Stomach smooth muscle (tissue), 2 donors: Measurements from ENCODE around the gene GRWD1.

Source experiments
- H3K27ac ChIP-seq: one replicate; pipeline ENCODE4 v1.7.0; 2013; ENCODE audit warnings: mild to moderate bottlenecking, low read length, inconsistent platforms
- H3K27me3 ChIP-seq, 2 donors: one replicate each; pipeline ENCODE4 v1.7.0; 2013; ENCODE audit warnings: low read length in 2 of 2; ENCODE audit not compliant: insufficient read depth in 2 of 2, control insufficient read depth in 1 of 2
- H3K36me3 ChIP-seq, 2 donors: one replicate each; pipeline ENCODE4 v1.7.0; 2013; ENCODE audit warnings: low read length in 2 of 2; ENCODE audit not compliant: control insufficient read depth in 2 of 2, insufficient read depth in 2 of 2
- H3K4me1 ChIP-seq: one replicate; pipeline ENCODE4 v1.7.0; 2013; ENCODE audit warnings: low read length; ENCODE audit not compliant: control insufficient read depth, insufficient read depth
- H3K4me3 ChIP-seq, 2 donors: one replicate each; pipeline ENCODE4 v1.7.0; 2013; ENCODE audit warnings: low read length in 2 of 2
- H3K9ac ChIP-seq, 2 donors: one replicate each; pipeline ENCODE4 v1.7.0; 2013; ENCODE audit warnings: low read length in 2 of 2, mild to moderate bottlenecking in 1 of 2
- H3K9me3 ChIP-seq, 2 donors: one replicate each; pipeline ENCODE4 v1.7.0; 2013; ENCODE audit warnings: low read length in 2 of 2; ENCODE audit not compliant: control insufficient read depth in 2 of 2
- donor health status: healthy.
- donor health status: Pancreatic carcinoma.

The GRWD1 gene

GRCh38 chr19:48445606-48446481 is at the start of gene GRWD1:
GRWD1 (plus strand) TSS chr19:48445983; CDS start chr19:48446006, 23 bp downstream.
- Histone ChIP-seq H3K4me3 (peak within 1 kb of the TSS; percentile 89 to 97), H3K9ac (peak within 1 kb of the TSS; percentile 95 to 97), H3K27ac (peak within 1 kb of the TSS; percentile 82), H3K36me3 (peaks cover 15 to 16% of the 10 kb centered on the region in 2 donors), H3K4me1 (peaks cover 26% of the 10 kb centered on the region), H3K9me3 (no peaks in the 10 kb centered on the region), H3K27me3 (peaks cover 19 to 23% of the 10 kb centered on the region in 2 donors)

GRCh38 chr19:48396016-48396823 is 49.6 kb upstream of the GRWD1 start:
- Histone ChIP-seq H3K36me3 (no peaks in the 10 kb centered on the region), H3K9ac (no peak overlapping the region), H3K4me1 (peaks cover 24% of the 10 kb centered on the region), H3K27me3 (peaks cover 53 to 58% of the 10 kb centered on the region in 2 donors), H3K27ac (no peak overlapping the region), H3K9me3 (no peaks in the 10 kb centered on the region), H3K4me3 (no peak overlapping the region)

- Histone ChIP-seq H3K9ac (no peak overlapping the region), H3K27ac (no peak overlapping the region), H3K27me3 (peaks cover 53 to 58% of the 10 kb centered on the region in 2 donors), H3K4me1 (peaks cover 20% of the 10 kb centered on the region), H3K9me3 (no peaks in the 10 kb centered on the region), H3K4me3 (no peak overlapping the region), H3K36me3 (no peaks in the 10 kb centered on the region)
Observed at GRCh38 chr19:48396824-48397176, 49.0 kb upstream of the GRWD1 start.

GRCh38 chr19:48397263-48398101 is 48.3 kb upstream of the GRWD1 start:
- Histone ChIP-seq H3K9me3 (no peaks in the 10 kb centered on the region), H3K4me3 (peak overlapping the region; percentile 25 to 47), H3K4me1 (peaks cover 20% of the 10 kb centered on the region), H3K27ac (no peak overlapping the region), H3K27me3 (peaks cover 52 to 56% of the 10 kb centered on the region in 2 donors), H3K9ac (no peak overlapping the region), H3K36me3 (no peaks in the 10 kb centered on the region)

GRCh38 chr19:48398102-48398374 is 47.7 kb upstream of the GRWD1 start:
- Histone ChIP-seq H3K27me3 (peaks cover 46 to 51% of the 10 kb centered on the region in 2 donors), H3K9ac (no peak overlapping the region), H3K4me1 (peaks cover 20% of the 10 kb centered on the region), H3K4me3 (peak overlapping the region; percentile 25 to 47), H3K36me3 (no peaks in the 10 kb centered on the region), H3K27ac (no peak overlapping the region), H3K9me3 (no peaks in the 10 kb centered on the region)

- Histone ChIP-seq H3K27me3 (peaks cover 43 to 45% of the 10 kb centered on the region in 2 donors), H3K9me3 (no peaks in the 10 kb centered on the region), H3K4me3 (peak overlapping the region in 1 of 2 donors; percentile 47), H3K36me3 (no peaks in the 10 kb centered on the region), H3K27ac (no peak overlapping the region), H3K9ac (no peak overlapping the region), H3K4me1 (peaks cover 16% of the 10 kb centered on the region)
Observed at GRCh38 chr19:48398375-48399235, 47.2 kb upstream of the GRWD1 start.

- Histone ChIP-seq H3K27me3 (peaks cover 30% of the 10 kb centered on the region in 2 donors), H3K9me3 (no peaks in the 10 kb centered on the region), H3K27ac (no peak overlapping the region), H3K9ac (no peak overlapping the region), H3K4me1 (peaks cover 7% of the 10 kb centered on the region), H3K4me3 (peak overlapping the region in 1 of 2 donors; percentile 54), H3K36me3 (no peaks in the 10 kb centered on the region)
Observed at GRCh38 chr19:48400018-48400742, 45.6 kb upstream of the GRWD1 start.

- Histone ChIP-seq H3K9ac (no peak overlapping the region), H3K27me3 (peaks cover 19 to 26% of the 10 kb centered on the region in 2 donors), H3K27ac (no peak overlapping the region), H3K9me3 (peaks cover 5 to 6% of the 10 kb centered on the region in 2 donors), H3K4me3 (no peak overlapping the region), H3K4me1 (peaks cover 7% of the 10 kb centered on the region), H3K36me3 (no peaks in the 10 kb centered on the region)
Observed at GRCh38 chr19:48401287-48401686, 44.5 kb upstream of the GRWD1 start.

GRCh38 chr19:48403606-48404005 is 42.2 kb upstream of the GRWD1 start:
- no peak overlapping the region for H3K9ac ChIP-seq
- peaks cover 5% of the 10 kb centered on the region for H3K4me1 ChIP-seq
- H3K4me3 ChIP-seq: no peak overlapping the region
- no peak overlapping the region for H3K27ac ChIP-seq
- peaks cover 0 to 8% of the 10 kb centered on the region in 2 donors for H3K27me3 ChIP-seq
- no peaks in the 10 kb centered on the region for H3K36me3 ChIP-seq
- peaks cover 5 to 6% of the 10 kb centered on the region in 2 donors for H3K9me3 ChIP-seq
